Neural cell (in vitro differentiated cells): ENCODE measurements around the gene SLC4A8. TPM values are rescaled to one million over a fixed set of nuclear protein-coding genes. Genes with fewer than 3 reads are reported as not detected.
"Not testable (repeated sequence)": the region's sequence is repeated elsewhere in the genome, so short reads cannot be mapped to it uniquely, and the experiment has no call there.

ENCODE experiments used
- H2AFZ ChIP-seq: fragments of 200-600, 300-800 bp; sonication (generic), shearing (Covaris generic); 2 replicates; pipeline ENCODE4 v1.6.0; 2014; ENCODE audit warnings: low read depth, mild to moderate bottlenecking, antibody characterized with exemption, low read length, moderate library complexity
- H3F3A ChIP-seq: fragments of 200-600 bp; shearing (Covaris generic); 2 replicates; pipeline ENCODE4 v1.6.1; 2016; ENCODE audit warnings: mild to moderate bottlenecking, moderate library complexity, mixed read lengths, antibody characterized with exemption, low read length; ENCODE audit not compliant: insufficient read depth, poor library complexity, severe bottlenecking
- H3K27ac ChIP-seq: fragments of 200-600, 300-800 bp; sonication (generic), shearing (Covaris generic); 2 replicates; pipeline ENCODE4 v1.5.1; 2014; ENCODE audit warnings: mild to moderate bottlenecking, low read length, moderate library complexity
- H3K27me3 ChIP-seq: fragments of 300-800, 200-600 bp; sonication (generic), shearing (Covaris generic); 2 replicates; pipeline ENCODE4 v1.6.0; 2014; ENCODE audit warnings: mild to moderate bottlenecking, low read depth, low read length, moderate library complexity; ENCODE audit not compliant: insufficient read depth
- H3K36me3 ChIP-seq: fragments of 300-800, 200-600 bp; sonication (generic), shearing (Covaris generic); 2 replicates; pipeline ENCODE4 v1.5.1; 2014; ENCODE audit warnings: mild to moderate bottlenecking, antibody characterized with exemption, low read length, moderate library complexity; ENCODE audit not compliant: insufficient read depth
- H3K4me2 ChIP-seq: fragments of 300-800, 200-600 bp; sonication (generic), shearing (Covaris generic); 2 replicates; pipeline ENCODE4 v1.6.0; 2014; ENCODE audit warnings: mild to moderate bottlenecking, low read length
- H3K4me3 ChIP-seq: fragments of 300-800, 200-600 bp; sonication (generic), shearing (Covaris generic); 2 replicates; pipeline ENCODE4 v1.5.1; 2014; ENCODE audit warnings: mild to moderate bottlenecking, low read length, moderate library complexity
- H3K79me2 ChIP-seq: fragments of 200-600 bp; shearing (Covaris generic); replicated peaks from 2 replicates; pipeline ENCODE4 v1.6.0; 2014; ENCODE audit warnings: mild to moderate bottlenecking, low read length, moderate library complexity; ENCODE audit not compliant: insufficient read depth
- H3K9ac ChIP-seq: fragments of 300-800, 200-600 bp; sonication (generic), shearing (Covaris generic); 2 replicates; pipeline ENCODE4 v1.6.1; 2016; ENCODE audit warnings: mild to moderate bottlenecking, low read length, mixed read lengths
- H3K9me2 ChIP-seq: fragments of 200-600 bp; shearing (Covaris generic); 2 replicates; pipeline ENCODE4 v1.6.1; 2016; ENCODE audit warnings: mild to moderate bottlenecking, low read length, mixed read lengths; ENCODE audit not compliant: insufficient read depth
- H3K9me3 ChIP-seq: fragments of 200-600, 300-800 bp; sonication (generic), shearing (Covaris generic); 2 replicates; pipeline ENCODE4 v1.6.1; 2016; ENCODE audit warnings: mild to moderate bottlenecking, mixed run types, low read length, moderate library complexity, mixed read lengths
- H4K20me1 ChIP-seq: fragments of 200-600 bp; shearing (Covaris generic); 2 replicates; pipeline ENCODE4 v1.6.1; 2016; ENCODE audit warnings: mild to moderate bottlenecking, mixed run types; ENCODE audit not compliant: insufficient read depth
- CTCF ChIP-seq: fragments of 450-650 bp; IDR thresholded peaks from 2 replicates; pipeline ENCODE4 v1.5.1; 2014; ENCODE audit warnings: antibody characterized with exemption, mild to moderate bottlenecking, moderate library complexity; ENCODE audit not compliant: poor library complexity, severe bottlenecking
- EP300 ChIP-seq: fragments of 450-650 bp; conservative IDR thresholded peaks from 2 replicates; pipeline ENCODE4 v1.6.1; 2014; ENCODE audit warnings: antibody characterized with exemption, mild to moderate bottlenecking, moderate library complexity; ENCODE audit not compliant: poor library complexity, severe bottlenecking
- EZH2 ChIP-seq: fragments of 200-600, 300-800 bp; shearing (Covaris generic), sonication (generic); IDR thresholded peaks from 2 replicates; pipeline ENCODE4 v1.6.1; 2014; ENCODE audit warnings: antibody characterized with exemption, low read length, borderline replicate concordance, mild to moderate bottlenecking; ENCODE audit not compliant: insufficient read depth, poor library complexity, severe bottlenecking
- MXI1 ChIP-seq: fragments of 450-650 bp; conservative IDR thresholded peaks from 2 replicates; pipeline ENCODE4 v1.6.1; 2014; ENCODE audit warnings: antibody characterized with exemption, mild to moderate bottlenecking; ENCODE audit not compliant: poor library complexity, severe bottlenecking
- POLR2AphosphoS5 ChIP-seq: IDR thresholded peaks from 2 replicates; pipeline ENCODE4 v1.6.1; 2012
- RAD21 ChIP-seq: fragments of 450-650 bp; conservative IDR thresholded peaks from 2 replicates; pipeline ENCODE4 v1.6.1; 2014; ENCODE audit warnings: antibody characterized with exemption, mild to moderate bottlenecking, moderate library complexity
- REST ChIP-seq: IDR thresholded peaks from 2 replicates; pipeline ENCODE4 v1.6.1; 2012; ENCODE audit warnings: borderline replicate concordance
- SMC3 ChIP-seq: fragments of 450-650 bp; conservative IDR thresholded peaks from 2 replicates; pipeline ENCODE4 v1.6.1; 2014; ENCODE audit warnings: antibody characterized with exemption, mild to moderate bottlenecking, moderate library complexity; ENCODE audit not compliant: poor library complexity
- TAF1 ChIP-seq: IDR thresholded peaks from 2 replicates; pipeline ENCODE4 v1.6.1; 2012; ENCODE audit warnings: low read depth
- polyA plus RNA-seq: library from polyadenylated mRNA; depleted of rRNA; stranded (reverse); fragments of >200 nt; gene quantifications from 2 replicates; pipeline ENCODE4 v1.2.3, GENCODE V29; 2014

The SLC4A8 gene
- polyA plus RNA-seq, 1 donor from 2014 or later = 37.8 TPM

- not testable (repeated sequence) for H3K4me2 ChIP-seq, H3K9me3 ChIP-seq, H3K36me3 ChIP-seq, H4K20me1 ChIP-seq, H3K4me3 ChIP-seq, H3K27ac ChIP-seq, H3K27me3 ChIP-seq, H3F3A ChIP-seq, H3K79me2 ChIP-seq, H3K9me2 ChIP-seq, H2AFZ ChIP-seq, H3K9ac ChIP-seq
Measured at GRCh38 chr12:51455050-51455449, 30.4 kb downstream of the SLC4A8 start.

- H3K79me2 ChIP-seq = no peaks in the 10 kb centered on the region
- H3K9me3 ChIP-seq = no peaks in the 10 kb centered on the region
- H3K9me2 ChIP-seq = no peaks in the 10 kb centered on the region
- H2AFZ ChIP-seq = no peak overlapping the region
- H4K20me1 ChIP-seq = no peaks in the 10 kb centered on the region
- no peaks in the 10 kb centered on the region for H3K27me3 ChIP-seq
- TF ChIP-seq POLR2AphosphoS5 (no peak), EP300 (no peak), SMC3 (no peak), RAD21 (no peak), CTCF (no peak), TAF1 (no peak), MXI1 (no peak), REST (no peak), EZH2 (no peak)
- H3F3A ChIP-seq = no peaks in the 10 kb centered on the region
- H3K4me3 ChIP-seq = no peak overlapping the region
- no peak overlapping the region for H3K27ac ChIP-seq
- H3K36me3 ChIP-seq = peaks cover 8% of the 10 kb centered on the region
- no peak overlapping the region for H3K4me2 ChIP-seq
- no peak overlapping the region for H3K9ac ChIP-seq
Measured at GRCh38 chr12:51458635-51459034, 34.0 kb downstream of the SLC4A8 start.

- Histone ChIP-seq H3K36me3 (peaks cover 12% of the 10 kb centered on the region), H3K27ac (no peak overlapping the region), H3K9me2 (no peaks in the 10 kb centered on the region), H3K27me3 (no peaks in the 10 kb centered on the region), H3K4me2 (no peak overlapping the region), H3K4me3 (no peak overlapping the region), H3K9ac (no peak overlapping the region), H3F3A (no peaks in the 10 kb centered on the region), H4K20me1 (no peaks in the 10 kb centered on the region), H3K79me2 (no peaks in the 10 kb centered on the region), H2AFZ (no peak overlapping the region), H3K9me3 (no peaks in the 10 kb centered on the region)
- TF ChIP-seq EP300 = no peak
- TF ChIP-seq MXI1 = no peak
- no peak for TF ChIP-seq TAF1
- no peak for TF ChIP-seq RAD21
- no peak for TF ChIP-seq POLR2AphosphoS5
- TF ChIP-seq CTCF = no peak
- no peak for TF ChIP-seq REST
- no peak for TF ChIP-seq EZH2
- TF ChIP-seq SMC3 = no peak
Measured at GRCh38 chr12:51460519-51460918, 35.9 kb downstream of the SLC4A8 start.
